ENCODE results near the gene UBQLN4. TPM values are rescaled to one million over a fixed set of nuclear protein-coding genes. Genes with fewer than 3 reads are reported as not detected.

UBQLN4 gene
- total RNA-seq, 1 donor from 2014 or later: 29.9 TPM

GRCh38 chr1:156026588-156026987 lies 27.0 kb downstream of the UBQLN4 start:
- no peak for DNase-seq
- intact Hi-C loops (cut with micrococcal nuclease): no loop called here
- Histone ChIP-seq H3K27ac (replicated peaks) (no peak overlapping the region), H3K4me1 (peaks cover 5% of the 10 kb centered on the region), H3K27me3 (ENCODE audit: low read depth) (no peaks in the 10 kb centered on the region), H3K36me3 (no peaks in the 10 kb centered on the region), H3K4me3 (no peak overlapping the region), H3K9me3 (replicated peaks) (no peaks in the 10 kb centered on the region)
- TF ChIP-seq, protein P1, sequence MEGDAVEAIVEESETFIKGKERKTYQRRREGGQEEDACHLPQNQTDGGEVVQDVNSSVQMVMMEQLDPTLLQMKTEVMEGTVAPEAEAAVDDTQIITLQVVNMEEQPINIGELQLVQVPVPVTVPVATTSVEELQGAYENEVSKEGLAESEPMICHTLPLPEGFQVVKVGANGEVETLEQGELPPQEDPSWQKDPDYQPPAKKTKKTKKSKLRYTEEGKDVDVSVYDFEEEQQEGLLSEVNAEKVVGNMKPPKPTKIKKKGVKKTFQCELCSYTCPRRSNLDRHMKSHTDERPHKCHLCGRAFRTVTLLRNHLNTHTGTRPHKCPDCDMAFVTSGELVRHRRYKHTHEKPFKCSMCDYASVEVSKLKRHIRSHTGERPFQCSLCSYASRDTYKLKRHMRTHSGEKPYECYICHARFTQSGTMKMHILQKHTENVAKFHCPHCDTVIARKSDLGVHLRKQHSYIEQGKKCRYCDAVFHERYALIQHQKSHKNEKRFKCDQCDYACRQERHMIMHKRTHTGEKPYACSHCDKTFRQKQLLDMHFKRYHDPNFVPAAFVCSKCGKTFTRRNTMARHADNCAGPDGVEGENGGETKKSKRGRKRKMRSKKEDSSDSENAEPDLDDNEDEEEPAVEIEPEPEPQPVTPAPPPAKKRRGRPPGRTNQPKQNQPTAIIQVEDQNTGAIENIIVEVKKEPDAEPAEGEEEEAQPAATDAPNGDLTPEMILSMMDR (IDR thresholded peaks at IDR 0.05; ENCODE audit: borderline replicate concordance): no peak

- DNase-seq: no peak
- Histone ChIP-seq H3K9me3 (replicated peaks) (no peaks in the 10 kb centered on the region), H3K27me3 (ENCODE audit: low read depth) (no peaks in the 10 kb centered on the region), H3K4me3 (no peak overlapping the region), H3K27ac (replicated peaks) (no peak overlapping the region), H3K4me1 (peaks cover 9% of the 10 kb centered on the region), H3K36me3 (no peaks in the 10 kb centered on the region)
- intact Hi-C loops (cut with micrococcal nuclease): no loop called here
- TF ChIP-seq, protein P1 (IDR thresholded peaks at IDR 0.05; ENCODE audit: borderline replicate concordance): peak; percentile 61
Observed at GRCh38 chr1:156025876-156026275, 27.7 kb downstream of the UBQLN4 start.

GRCh38 chr1:156024801-156025200 lies 28.8 kb downstream of the UBQLN4 start:
- no peak for DNase-seq
- no peak overlapping the region for H3K27ac ChIP-seq (replicated peaks)
- no peak overlapping the region for H3K4me3 ChIP-seq
- no peaks in the 10 kb centered on the region for H3K27me3 ChIP-seq (ENCODE audit: low read depth)
- no peaks in the 10 kb centered on the region for H3K36me3 ChIP-seq
- H3K9me3 ChIP-seq (replicated peaks): no peaks in the 10 kb centered on the region
- TF ChIP-seq, protein P1 (IDR thresholded peaks at IDR 0.05; ENCODE audit: borderline replicate concordance): no peak
- intact Hi-C loops (cut with micrococcal nuclease): no loop called here
- H3K4me1 ChIP-seq: peaks cover 20% of the 10 kb centered on the region

- Histone ChIP-seq H3K9me3 (replicated peaks) (no peaks in the 10 kb centered on the region), H3K36me3 (peaks cover 27% of the 10 kb centered on the region), H3K27ac (replicated peaks) (no peak overlapping the region), H3K4me1 (peaks cover 31% of the 10 kb centered on the region), H3K27me3 (ENCODE audit: low read depth) (no peaks in the 10 kb centered on the region), H3K4me3 (no peak overlapping the region)
- intact Hi-C loops (cut with micrococcal nuclease): no loop called here
- TF ChIP-seq, protein P1 (IDR thresholded peaks at IDR 0.05; ENCODE audit: borderline replicate concordance): no peak
- no peak for DNase-seq
Observed at GRCh38 chr1:156021954-156022353, 31.6 kb downstream of the UBQLN4 start.

DNA sequence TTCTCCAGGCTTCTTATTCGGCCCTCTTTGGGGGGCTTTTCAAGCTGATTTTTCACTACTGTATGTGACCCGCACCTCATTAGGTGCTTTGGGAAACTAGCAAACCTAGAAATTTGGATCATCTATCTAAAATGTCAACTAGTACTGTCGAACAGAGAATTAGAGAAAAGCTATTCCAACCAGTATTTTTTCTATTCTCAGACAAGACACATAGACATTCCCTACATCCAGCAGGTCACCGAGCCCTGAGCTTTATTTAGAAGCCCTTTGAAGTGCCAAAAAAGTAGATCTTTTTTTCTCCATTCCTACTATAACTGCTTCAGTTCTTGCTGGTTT lies 32.5 kb downstream of the UBQLN4 start:
- H3K27me3 ChIP-seq (ENCODE audit: low read depth): no peaks in the 10 kb centered on the region
- TF ChIP-seq, protein P1 (IDR thresholded peaks at IDR 0.05; ENCODE audit: borderline replicate concordance): no peak
- intact Hi-C loops (cut with micrococcal nuclease): no loop called here
- H3K36me3 ChIP-seq: peaks cover 36% of the 10 kb centered on the region
- H3K9me3 ChIP-seq (replicated peaks): no peaks in the 10 kb centered on the region
- DNase-seq: no peak
- H3K4me3 ChIP-seq: peak overlapping the region; percentile 87
- H3K4me1 ChIP-seq: peaks cover 29% of the 10 kb centered on the region
- H3K27ac ChIP-seq (replicated peaks): peak overlapping the region; percentile 92
